IgD-negative memory B cell (primary cell): ENCODE measurements around the gene AFAP1. TPM values are rescaled to one million over a fixed set of nuclear protein-coding genes. Genes with fewer than 3 reads are reported as not detected.

Source experiments
- H3K27ac Mint-ChIP-seq, 3 donors: one replicate each; pipeline ENCODE4 v1.8.0; 2020 to 2022; ENCODE audit warnings: mild to moderate bottlenecking in 3 of 3, mixed read lengths in 3 of 3, moderate library complexity in 1 of 3
- H3K27me3 Mint-ChIP-seq: one replicate; pipeline ENCODE4 v1.8.0; 2021; ENCODE audit warnings: mixed read lengths
- H3K36me3 Mint-ChIP-seq: one replicate; pipeline ENCODE4 v1.8.0; 2020; ENCODE audit warnings: mild to moderate bottlenecking, mixed read lengths
- H3K4me1 Mint-ChIP-seq, 3 donors: one replicate each; pipeline ENCODE4 v1.8.0; 2020 to 2022; ENCODE audit warnings: mixed read lengths in 3 of 3, mild to moderate bottlenecking in 1 of 3
- H3K4me3 Mint-ChIP-seq, 4 donors: one replicate each; pipeline ENCODE4 v1.8.0; 2020 to 2022; ENCODE audit warnings: mild to moderate bottlenecking in 4 of 4, mixed read lengths in 4 of 4, moderate library complexity in 3 of 4
- H3K9me3 Mint-ChIP-seq, 3 donors: one replicate each; pipeline ENCODE4 v1.8.0; 2020 to 2021; ENCODE audit warnings: mixed read lengths in 3 of 3, mild to moderate bottlenecking in 1 of 3
- polyA plus RNA-seq: library from polyadenylated mRNA; unstranded; fragments of 300-500 nt; fragmentation: Illumina TruSeq; gene quantifications from one replicate; pipeline ENCODE4 v1.2.3, GENCODE V29; 2021

Gene AFAP1
- polyA plus RNA-seq, 1 donor from 2014 or later, result 0.20 TPM

DNA sequence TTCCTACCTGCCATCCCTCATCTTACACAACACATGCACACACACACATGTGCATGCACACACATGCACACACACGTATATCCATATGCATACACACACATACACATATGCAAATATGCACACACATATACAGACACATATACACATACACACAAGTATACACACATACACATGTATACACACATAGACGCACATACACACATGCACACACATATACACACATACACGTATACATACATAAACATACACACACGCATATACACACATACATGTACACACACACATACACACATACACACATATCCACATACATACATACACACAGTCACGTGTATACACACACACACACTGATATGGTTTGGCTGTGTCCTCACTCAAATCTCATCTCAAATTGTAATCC lies 37.0 kb upstream of the AFAP1 start:
- H3K27me3 Mint-ChIP-seq, result peaks cover 5% of the 10 kb centered on the region
- H3K4me3 Mint-ChIP-seq, result no peak overlapping the region
- H3K9me3 Mint-ChIP-seq, result peaks cover 1 to 5% (median 4%) of the 10 kb centered on the region in 3 donors
- peaks cover 0 to 5% (median 0%) of the 10 kb centered on the region in 3 donors for H3K4me1 Mint-ChIP-seq
- no peaks in the 10 kb centered on the region for H3K36me3 Mint-ChIP-seq
- no peak overlapping the region for H3K27ac Mint-ChIP-seq

- H3K4me3 Mint-ChIP-seq, result no peak overlapping the region
- peaks cover 5% of the 10 kb centered on the region for H3K27me3 Mint-ChIP-seq
- no peaks in the 10 kb centered on the region for H3K36me3 Mint-ChIP-seq
- H3K27ac Mint-ChIP-seq, result peak overlapping the region in 1 of 3 donors; percentile 41
- peaks cover 1 to 5% (median 4%) of the 10 kb centered on the region in 3 donors for H3K9me3 Mint-ChIP-seq
- H3K4me1 Mint-ChIP-seq, result peaks cover 0 to 4% (median 0%) of the 10 kb centered on the region in 3 donors
Measured at GRCh38 chr4:7976025-7976424, 36.4 kb upstream of the AFAP1 start.

DNA sequence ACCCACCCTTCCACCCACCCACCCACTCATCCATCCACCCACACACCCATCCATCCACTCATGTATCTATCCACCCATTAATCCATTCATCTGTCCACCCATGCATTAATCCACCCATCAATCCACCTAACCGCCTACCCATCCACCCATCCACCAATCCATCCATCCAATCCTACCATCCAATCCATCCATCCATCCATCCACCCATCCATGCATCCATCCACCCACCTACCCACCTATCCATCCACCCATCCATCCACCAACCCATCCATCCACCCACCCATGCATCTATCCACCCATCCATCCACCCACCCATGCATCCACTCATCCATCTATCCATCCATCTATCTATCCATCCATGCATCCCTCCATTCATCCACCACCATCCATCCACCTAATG lies 34.8 kb upstream of the AFAP1 start:
- H3K36me3 Mint-ChIP-seq, result no peaks in the 10 kb centered on the region
- no peak overlapping the region for H3K4me3 Mint-ChIP-seq
- H3K27me3 Mint-ChIP-seq, result peaks cover 5% of the 10 kb centered on the region
- H3K9me3 Mint-ChIP-seq, result peaks cover 1 to 5% (median 4%) of the 10 kb centered on the region in 3 donors
- H3K4me1 Mint-ChIP-seq, result peaks cover 0 to 9% (median 9%) of the 10 kb centered on the region in 3 donors
- no peak overlapping the region for H3K27ac Mint-ChIP-seq

- Mint-ChIP-seq H3K27ac (peak overlapping the region in 1 of 3 donors; percentile 12), H3K27me3 (peaks cover 1% of the 10 kb centered on the region), H3K36me3 (no peaks in the 10 kb centered on the region), H3K4me3 (no peak overlapping the region), H3K4me1 (peaks cover 0 to 11% (median 9%) of the 10 kb centered on the region in 3 donors), H3K9me3 (peaks cover 1 to 5% (median 4%) of the 10 kb centered on the region in 3 donors)
Measured at GRCh38 chr4:7973545-7973981, 33.9 kb upstream of the AFAP1 start.

DNA sequence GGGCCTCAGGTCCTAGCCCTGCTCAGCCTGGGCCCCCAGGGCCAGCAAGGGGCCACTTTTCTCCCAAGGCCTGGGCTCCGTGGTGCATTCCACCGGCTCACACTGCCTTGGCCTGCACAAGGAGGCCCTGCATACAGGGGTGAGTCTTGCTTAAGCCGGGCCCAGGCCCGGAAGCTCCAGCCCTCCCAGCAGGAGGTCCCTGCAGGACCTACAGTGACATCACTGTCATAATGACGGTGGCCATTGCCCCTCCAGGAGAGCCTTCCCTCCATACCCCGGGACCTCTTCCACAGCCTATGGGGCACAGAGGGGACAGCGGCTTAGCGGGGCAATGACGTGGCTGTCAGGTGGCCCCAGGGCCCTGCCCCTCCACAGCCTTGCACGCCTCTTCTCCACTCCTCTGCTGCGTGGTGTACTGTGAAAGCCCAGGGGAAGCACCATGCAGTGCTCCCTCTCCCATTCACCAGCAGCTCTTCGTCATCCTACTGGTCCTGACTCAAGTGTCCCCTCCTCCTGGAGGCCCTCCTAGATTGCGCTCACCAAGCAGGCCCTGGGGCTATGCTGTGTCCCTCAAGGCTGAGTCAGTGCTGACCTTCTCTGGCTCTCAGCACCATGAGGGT lies 32.3 kb upstream of the AFAP1 start:
- Mint-ChIP-seq H3K4me1 (peaks cover 0 to 11% (median 9%) of the 10 kb centered on the region in 3 donors), H3K4me3 (peak overlapping the region in 1 of 4 donors; percentile 17), H3K9me3 (peaks cover 1 to 5% (median 4%) of the 10 kb centered on the region in 3 donors), H3K27me3 (peaks cover 1% of the 10 kb centered on the region), H3K27ac (no peak overlapping the region), H3K36me3 (no peaks in the 10 kb centered on the region)

- H3K4me1 Mint-ChIP-seq, result peaks cover 0 to 11% (median 7%) of the 10 kb centered on the region in 3 donors
- H3K36me3 Mint-ChIP-seq, result no peaks in the 10 kb centered on the region
- peaks cover 0 to 5% (median 0%) of the 10 kb centered on the region in 3 donors for H3K9me3 Mint-ChIP-seq
- no peak overlapping the region for H3K27ac Mint-ChIP-seq
- no peak overlapping the region for H3K4me3 Mint-ChIP-seq
- peaks cover 1% of the 10 kb centered on the region for H3K27me3 Mint-ChIP-seq
Measured at GRCh38 chr4:7971159-7971631, 31.5 kb upstream of the AFAP1 start.

DNA sequence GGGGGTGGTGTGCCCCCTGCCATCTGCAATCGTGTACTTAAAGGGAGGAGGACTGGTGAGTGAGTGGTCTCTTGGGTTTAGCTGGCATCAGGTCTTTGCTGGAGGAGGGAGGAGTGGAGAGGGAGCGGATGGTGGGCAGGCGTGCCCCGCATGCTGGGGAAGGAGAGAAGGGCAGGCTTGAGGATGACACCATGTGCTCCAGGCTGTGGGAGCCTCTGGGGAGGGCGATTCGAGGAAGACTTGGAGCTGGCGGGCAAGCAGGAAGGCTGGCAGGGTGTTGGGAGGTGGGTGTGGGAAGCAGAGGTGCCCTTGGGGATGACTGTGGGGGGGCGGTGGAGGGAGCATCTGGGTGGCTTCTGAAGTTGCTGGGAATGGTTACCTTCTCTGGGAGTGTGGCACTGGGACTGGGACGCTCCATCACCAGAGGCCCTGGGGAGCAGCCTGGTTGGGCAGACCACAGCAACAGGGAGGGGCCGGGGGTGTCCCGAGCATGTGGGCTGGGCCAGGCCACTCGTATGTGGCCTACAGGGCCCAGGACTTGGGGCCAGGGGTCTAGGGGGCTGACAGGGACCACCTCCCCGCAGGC lies 30.8 kb upstream of the AFAP1 start:
- Mint-ChIP-seq H3K36me3 (no peaks in the 10 kb centered on the region), H3K27ac (no peak overlapping the region), H3K27me3 (peaks cover 1% of the 10 kb centered on the region), H3K9me3 (peaks cover 0 to 5% (median 0%) of the 10 kb centered on the region in 3 donors), H3K4me3 (peak overlapping the region in 2 of 4 donors; percentile 74 to 86), H3K4me1 (peaks cover 0 to 11% (median 7%) of the 10 kb centered on the region in 3 donors)

DNA sequence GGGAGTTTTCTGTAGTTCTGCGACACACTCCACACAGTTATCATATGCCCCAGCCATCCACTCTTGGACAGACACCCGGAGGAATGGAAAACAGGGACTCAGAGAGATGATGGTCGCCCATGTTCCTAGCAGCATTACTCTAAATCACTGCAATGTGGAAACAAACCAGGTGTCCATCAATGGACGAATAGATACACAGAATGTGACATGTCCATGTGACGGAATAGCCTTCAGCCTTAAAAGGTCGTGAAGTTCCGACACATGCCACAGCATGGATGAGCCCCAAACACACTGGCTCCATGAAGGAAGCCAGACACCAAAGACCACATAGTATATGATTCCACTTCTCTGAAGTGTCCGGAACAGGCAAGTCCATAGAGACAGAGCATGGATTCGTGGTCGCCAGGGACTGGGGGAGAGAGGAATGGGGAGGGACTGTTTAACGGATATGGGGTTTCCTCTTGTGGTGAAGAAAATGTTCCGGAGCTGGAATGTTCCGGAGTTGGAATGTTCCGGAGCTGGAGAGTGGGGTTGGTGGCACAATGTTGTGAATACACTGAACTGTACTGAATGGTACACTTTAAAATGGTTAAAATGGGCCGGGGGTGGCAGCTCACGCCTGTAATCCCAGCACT lies 28.7 kb upstream of the AFAP1 start:
- H3K4me1 Mint-ChIP-seq, result peaks cover 0 to 12% (median 7%) of the 10 kb centered on the region in 3 donors
- H3K4me3 Mint-ChIP-seq, result no peak overlapping the region
- H3K36me3 Mint-ChIP-seq, result no peaks in the 10 kb centered on the region
- peaks cover 1% of the 10 kb centered on the region for H3K27me3 Mint-ChIP-seq
- H3K9me3 Mint-ChIP-seq, result peaks cover 0 to 4% (median 0%) of the 10 kb centered on the region in 3 donors
- H3K27ac Mint-ChIP-seq, result no peak overlapping the region

DNA sequence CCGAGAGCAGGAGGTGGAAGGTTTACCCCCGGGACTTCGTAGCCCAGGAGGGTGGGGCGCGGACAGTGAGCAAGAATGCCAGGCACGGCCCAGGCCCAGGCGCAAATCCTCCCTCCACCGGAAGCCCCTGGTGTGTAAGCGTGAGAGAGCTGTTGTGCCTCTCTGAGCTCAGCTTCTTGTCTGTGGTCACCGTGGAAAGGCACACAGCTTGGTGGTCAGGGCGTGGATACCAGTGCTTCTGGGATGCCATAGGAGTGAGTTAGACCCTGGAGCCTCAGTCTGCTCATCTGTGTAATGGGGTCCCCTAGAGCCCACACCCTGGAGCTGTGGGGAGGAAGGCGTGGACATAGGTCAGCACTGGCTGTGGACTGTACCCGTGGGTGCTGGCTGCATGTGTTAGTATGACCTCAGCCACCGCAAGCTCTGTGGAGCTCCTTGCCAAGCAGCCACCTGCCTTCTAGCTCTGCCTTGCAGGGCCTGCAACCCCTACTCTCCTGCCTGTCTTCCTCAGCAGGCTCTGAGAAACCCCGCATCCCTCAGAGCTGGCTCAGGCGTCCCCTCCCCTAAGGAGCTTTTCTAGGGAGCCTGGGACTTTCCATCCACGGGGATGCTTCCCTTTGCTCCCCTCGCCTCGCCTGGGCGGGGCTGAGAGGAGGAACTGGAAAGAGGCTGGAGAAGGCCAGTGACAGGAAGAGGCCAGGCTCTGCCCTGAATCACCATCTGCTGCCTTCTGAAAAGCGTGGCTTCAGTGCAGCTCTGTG lies 28.0 kb upstream of the AFAP1 start:
- H3K36me3 Mint-ChIP-seq, result no peaks in the 10 kb centered on the region
- H3K4me3 Mint-ChIP-seq, result no peak overlapping the region
- peaks cover 0 to 12% (median 7%) of the 10 kb centered on the region in 3 donors for H3K4me1 Mint-ChIP-seq
- H3K27me3 Mint-ChIP-seq, result peaks cover 1% of the 10 kb centered on the region
- H3K9me3 Mint-ChIP-seq, result peaks cover 0 to 2% (median 0%) of the 10 kb centered on the region in 3 donors
- no peak overlapping the region for H3K27ac Mint-ChIP-seq

DNA sequence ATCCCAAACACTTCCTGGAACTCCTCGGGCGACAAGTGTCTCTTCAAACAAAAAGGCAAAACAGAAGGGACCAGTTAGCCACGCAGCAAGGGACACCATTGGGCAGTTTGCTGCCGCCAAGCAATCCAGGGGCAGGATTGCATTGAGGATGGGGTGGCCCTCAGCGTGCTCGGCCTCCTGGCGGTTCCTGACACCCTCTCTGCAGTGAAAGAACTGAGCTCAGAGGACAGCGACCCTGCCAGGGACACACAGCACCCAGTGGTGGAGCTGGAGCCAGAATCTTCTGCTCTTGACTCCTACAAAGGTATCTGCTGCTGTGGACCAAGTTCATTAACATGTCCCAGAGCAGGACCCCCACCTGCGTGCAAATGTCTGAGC lies 27.4 kb upstream of the AFAP1 start:
- no peaks in the 10 kb centered on the region for H3K36me3 Mint-ChIP-seq
- H3K4me3 Mint-ChIP-seq, result no peak overlapping the region
- H3K27me3 Mint-ChIP-seq, result peaks cover 1% of the 10 kb centered on the region
- no peaks in the 10 kb centered on the region for H3K9me3 Mint-ChIP-seq
- peaks cover 0 to 12% (median 5%) of the 10 kb centered on the region in 3 donors for H3K4me1 Mint-ChIP-seq
- H3K27ac Mint-ChIP-seq, result no peak overlapping the region

GRCh38 chr4:7966281-7967062 lies 26.8 kb upstream of the AFAP1 start:
- Mint-ChIP-seq H3K9me3 (no peaks in the 10 kb centered on the region), H3K36me3 (no peaks in the 10 kb centered on the region), H3K4me3 (no peak overlapping the region), H3K4me1 (peaks cover 0 to 12% (median 5%) of the 10 kb centered on the region in 3 donors), H3K27me3 (peaks cover 1% of the 10 kb centered on the region), H3K27ac (no peak overlapping the region)

DNA sequence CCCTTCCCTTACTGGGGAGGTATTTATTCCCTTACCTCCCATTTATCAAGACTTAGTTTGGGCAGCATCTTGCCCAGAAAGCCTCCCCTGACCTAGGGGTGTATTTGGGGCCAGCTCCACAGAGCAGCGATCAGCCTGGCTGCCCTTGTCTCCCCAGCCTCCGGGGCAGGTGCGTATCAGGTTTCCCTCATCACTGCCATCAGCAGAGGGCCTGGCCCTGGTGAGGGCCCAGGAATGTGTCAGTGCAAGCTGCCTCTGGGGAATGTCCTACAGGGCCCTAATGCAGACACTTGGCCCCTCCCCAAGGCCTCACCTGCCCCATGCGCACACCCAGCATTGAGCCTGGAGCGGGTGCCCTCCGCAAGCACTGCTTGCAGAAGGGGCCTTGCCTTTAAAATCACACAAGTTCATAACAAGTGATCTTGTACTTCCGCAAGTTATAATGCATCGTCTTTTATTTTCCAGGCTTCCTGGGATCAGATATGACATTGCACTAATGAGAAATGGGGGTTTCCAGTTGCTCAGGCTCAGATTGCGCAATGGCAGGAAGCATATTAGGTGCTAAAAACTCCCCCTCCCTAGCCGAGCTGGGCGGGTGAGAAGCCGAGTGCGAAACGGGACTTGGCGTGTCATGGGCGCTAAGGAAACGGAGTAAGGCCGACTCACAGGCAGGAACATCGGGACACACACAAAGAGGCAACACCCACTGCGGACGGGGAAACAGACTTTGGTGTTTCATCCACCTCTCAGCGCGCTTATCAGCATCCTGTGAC lies 25.4 kb upstream of the AFAP1 start:
- no peak overlapping the region for H3K4me3 Mint-ChIP-seq
- peaks cover 5% of the 10 kb centered on the region for H3K27me3 Mint-ChIP-seq
- H3K4me1 Mint-ChIP-seq, result peaks cover 8 to 18% (median 9%) of the 10 kb centered on the region in 3 donors
- H3K9me3 Mint-ChIP-seq, result no peaks in the 10 kb centered on the region
- H3K36me3 Mint-ChIP-seq, result no peaks in the 10 kb centered on the region
- no peak overlapping the region for H3K27ac Mint-ChIP-seq

DNA sequence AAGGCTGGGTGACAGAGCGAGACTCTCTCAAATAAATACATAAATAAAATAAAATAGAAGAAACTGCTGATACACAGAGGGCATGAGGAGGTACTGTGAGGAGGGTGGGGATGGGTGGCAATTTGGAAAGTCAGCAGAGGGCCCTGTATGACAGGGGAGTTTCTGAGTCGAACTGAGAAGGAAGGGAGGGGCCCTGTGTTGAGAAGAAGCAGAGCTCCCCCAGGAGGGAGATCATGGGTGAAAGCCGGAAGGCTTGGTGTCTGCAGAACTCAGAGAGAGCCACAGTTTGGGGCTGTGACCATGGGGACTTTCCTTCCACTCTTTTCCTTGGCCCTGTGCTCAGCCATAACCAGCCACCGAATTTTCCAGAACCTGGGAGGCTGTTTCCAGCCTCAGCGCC lies 24.8 kb upstream of the AFAP1 start:
- peak overlapping the region in 1 of 3 donors; percentile 16 for H3K27ac Mint-ChIP-seq
- peaks cover 5 to 12% (median 8%) of the 10 kb centered on the region in 3 donors for H3K4me1 Mint-ChIP-seq
- peaks cover 5% of the 10 kb centered on the region for H3K27me3 Mint-ChIP-seq
- no peaks in the 10 kb centered on the region for H3K9me3 Mint-ChIP-seq
- H3K36me3 Mint-ChIP-seq, result no peaks in the 10 kb centered on the region
- H3K4me3 Mint-ChIP-seq, result no peak overlapping the region
